NCI-H146 (cell line): ENCODE results near the gene LEFTY2.
"Not testable (repeated sequence)": the region's sequence is repeated elsewhere in the genome, so short reads cannot be mapped to it uniquely, and the experiment has no call there.

Experiments used
- DNase-seq: peaks from one replicate; lab custom pipeline; 2025; lab: John Stamatoyannopoulos, UW

The LEFTY2 gene, protein sequence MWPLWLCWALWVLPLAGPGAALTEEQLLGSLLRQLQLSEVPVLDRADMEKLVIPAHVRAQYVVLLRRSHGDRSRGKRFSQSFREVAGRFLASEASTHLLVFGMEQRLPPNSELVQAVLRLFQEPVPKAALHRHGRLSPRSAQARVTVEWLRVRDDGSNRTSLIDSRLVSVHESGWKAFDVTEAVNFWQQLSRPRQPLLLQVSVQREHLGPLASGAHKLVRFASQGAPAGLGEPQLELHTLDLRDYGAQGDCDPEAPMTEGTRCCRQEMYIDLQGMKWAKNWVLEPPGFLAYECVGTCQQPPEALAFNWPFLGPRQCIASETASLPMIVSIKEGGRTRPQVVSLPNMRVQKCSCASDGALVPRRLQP

DNA sequence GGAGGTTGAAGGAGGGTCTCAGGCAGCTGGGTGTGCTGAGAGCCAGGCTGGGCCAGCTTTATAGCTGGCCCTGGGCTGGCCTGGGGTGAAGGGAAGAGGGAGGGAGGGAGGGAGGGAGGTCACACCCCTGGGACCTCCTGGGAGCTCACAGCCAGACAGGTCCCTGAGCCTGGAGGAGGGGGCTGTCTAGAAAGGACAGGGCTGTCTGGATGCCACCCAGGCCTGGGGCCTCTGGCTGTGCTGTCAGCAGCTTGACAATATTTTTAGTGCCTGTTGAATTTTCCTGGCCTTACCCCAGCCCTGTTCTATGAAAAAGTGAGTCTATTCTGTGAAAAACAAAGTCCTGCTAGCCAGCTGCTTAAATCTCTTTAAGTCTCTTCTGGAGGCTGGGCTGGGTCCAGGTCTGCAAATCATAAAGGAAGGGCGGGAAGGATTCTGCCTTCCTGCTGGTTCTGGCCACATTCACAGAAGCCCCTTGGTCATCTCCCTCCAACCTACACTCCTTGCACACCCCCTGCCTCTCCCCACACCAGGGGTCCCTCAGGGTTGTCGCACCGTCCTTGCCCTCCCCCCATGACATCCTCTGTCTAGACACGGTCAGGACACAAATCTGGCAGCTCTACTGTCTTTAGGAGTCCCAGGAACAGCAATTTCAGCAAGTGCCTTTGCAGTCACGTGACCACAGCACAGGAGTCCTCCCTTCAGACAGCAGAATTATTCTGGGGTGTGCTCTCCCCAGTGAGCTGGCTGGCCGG, at the start of gene LEFTY2:
Gene LEFTY2 (minus strand): TSS at position 34 of the 755 bp plus-strand sequence. CDS start 80 bp downstream, outside the sequence.
- DNase-seq: no peak

DNA sequence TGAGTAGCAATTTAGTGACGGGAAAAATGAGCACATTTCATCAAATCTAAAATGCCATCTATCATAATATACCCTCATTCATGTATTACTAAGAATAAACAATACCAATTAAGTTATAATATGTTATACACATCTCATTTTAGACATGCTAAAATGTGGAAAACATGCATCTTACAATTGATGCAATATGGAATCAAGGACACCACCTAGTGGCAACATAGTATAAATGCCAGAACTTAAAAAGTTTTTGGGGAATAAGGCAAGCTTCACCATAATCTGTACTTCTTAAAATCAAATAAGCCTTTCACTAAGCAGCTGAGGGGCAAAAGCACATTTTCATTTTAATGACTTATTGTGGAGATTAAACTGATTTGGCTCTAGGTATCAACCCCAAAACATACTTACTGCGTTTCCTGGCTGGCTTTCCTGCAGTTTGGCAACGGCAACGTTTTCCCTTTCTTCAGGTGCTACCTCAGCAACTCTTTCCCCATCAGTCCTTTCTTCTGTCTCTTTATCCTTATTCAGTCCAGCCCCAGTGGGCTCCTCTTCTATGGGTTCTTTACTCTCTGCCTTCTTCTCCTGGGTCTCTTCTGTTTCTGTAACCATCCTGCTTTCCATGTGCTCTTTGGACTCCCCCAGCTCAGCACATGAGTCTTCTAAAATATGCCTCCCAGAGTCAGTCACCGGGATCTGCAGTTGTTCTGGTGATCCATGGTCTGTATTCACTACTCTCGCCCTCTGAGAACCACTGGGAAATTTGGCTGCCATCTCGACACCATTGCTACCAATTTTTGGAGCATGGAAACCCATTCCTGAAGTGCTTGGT, 46.7 kb upstream of the LEFTY2 start:
- DNase-seq: peak; percentile 35

DNA sequence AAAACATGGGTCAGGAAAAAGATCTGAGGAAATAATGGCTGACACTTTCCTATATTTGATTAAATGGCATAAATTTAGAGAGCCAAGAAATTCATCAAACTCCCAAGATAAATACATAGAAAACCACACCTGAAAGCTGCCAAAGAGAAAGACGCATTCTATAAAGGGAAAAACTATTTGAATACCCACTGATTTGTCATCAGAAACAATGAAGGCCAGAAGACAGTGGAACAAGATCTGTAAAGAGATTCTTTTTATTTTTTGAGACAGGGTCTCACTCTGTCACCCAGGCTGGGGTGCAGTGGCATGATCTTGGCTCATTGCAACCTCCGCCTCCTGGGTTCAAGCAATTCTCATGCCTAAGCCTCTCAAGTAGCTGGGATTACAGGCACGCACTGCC, 40.7 kb upstream of the LEFTY2 start:
- no peak for DNase-seq

DNA sequence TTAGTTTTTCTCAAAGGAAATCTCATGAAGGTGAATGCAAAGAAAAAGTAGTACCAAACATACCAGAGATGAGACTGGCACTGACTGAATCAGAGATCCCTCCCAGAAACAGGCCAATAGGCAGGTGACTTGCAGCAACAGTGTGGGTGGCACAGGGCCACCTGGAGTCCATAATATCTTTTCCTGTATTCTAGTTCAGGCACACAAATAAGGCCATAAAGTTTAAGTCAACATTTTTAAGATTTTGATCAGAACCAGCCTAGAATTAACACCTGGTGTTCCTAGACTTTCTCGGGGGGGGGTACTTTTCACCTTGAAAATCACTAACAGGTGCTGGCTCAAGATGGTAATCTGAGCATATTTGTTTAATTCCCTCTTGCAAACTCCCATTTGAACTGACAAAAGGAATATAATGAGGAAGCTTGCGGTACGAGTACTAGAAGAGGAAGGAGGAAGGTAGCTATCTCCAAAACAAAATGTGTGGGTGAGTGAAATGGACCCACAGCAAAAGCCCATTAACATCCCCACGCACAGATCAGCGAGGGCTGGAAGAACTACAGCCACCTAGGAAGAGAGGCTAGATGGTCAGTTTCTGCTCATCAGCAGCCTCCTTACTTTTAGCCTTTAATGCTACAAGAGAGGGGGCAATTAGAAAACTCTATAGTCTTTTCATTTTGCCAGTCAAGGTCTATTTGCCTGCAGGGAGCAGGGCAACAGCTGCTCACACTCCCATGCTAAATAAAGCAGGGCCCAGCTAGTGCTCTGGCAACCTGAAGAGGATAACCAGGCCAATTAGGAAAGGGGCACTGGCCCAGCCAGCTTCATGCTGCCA, 39.2 kb upstream of the LEFTY2 start:
- DNase-seq: peak; percentile 73

DNA sequence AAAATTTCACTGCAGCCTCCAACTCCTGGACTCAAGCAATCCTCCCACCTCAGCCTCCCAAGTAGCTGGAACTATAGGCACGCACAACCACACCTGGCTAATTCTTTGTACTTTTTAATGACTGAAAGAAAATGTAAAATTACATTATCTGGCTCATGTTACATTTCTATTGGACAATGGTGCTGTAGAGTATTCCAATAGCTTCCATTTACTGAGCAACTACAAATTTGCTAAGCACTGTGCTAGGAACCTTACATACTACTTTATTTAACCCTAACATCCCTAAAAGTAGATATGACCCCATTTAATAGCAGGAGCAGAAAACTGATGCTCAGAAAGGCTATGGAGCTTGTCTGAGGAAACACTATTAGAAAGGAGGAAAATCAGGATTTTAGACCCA, 38.4 kb upstream of the LEFTY2 start:
- DNase-seq: no peak

DNA sequence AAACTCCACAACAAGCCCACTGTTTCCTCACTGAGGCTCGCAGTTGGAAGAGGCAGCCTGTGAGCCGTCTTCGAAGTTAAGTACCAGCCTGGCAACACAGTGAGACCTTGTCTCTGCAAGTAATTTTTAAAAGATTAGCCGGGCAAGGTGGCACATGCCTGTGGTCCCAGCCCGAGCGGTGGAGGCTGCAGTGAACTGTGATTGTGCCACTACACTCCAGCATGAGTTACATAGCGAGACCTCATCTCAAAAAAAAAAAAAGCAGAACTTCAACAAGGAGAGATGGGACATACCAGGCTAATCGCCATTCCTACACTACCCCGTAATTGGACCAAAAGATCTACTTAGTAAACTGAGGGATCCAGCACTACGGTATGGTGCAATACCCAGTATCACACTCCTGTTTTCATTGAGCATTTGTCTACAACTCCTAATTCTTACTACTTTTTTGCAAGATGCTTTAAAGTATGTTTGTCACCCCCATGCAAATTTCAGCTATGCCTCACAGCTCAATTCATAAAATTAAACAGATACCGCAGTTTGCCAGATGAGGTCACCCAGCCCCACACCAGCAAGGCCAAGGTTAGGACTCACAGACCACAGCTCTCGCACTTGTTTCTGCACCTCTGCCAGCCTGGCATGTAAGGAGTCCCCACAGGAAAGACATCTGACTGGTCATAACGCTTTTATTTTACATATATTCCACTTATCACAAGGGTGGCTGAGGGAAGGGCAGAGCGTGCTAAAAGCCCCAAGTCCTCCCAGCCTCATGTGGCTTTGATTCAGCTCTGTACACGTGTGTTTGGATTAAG, 37.1 kb upstream of the LEFTY2 start:
- no peak for DNase-seq

DNA sequence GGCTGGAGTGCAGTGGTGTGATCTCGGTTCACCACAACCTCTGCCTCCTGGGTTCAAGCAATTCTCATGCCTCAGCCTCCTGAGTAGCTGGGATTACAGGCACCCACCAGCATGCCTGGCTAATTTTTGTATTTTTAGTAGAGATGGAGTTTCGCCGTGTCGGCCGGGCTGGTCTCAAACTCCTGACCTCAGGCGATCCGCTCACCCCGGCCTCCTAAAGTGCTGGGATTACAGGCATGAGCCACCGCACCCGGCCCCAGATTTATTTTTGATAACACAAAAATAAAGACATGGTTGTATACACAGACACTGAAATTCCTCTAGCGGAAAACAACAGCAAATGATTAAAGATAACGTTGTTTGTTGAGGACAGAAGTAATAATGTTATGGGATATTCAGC, 34.1 kb upstream of the LEFTY2 start:
- not testable (repeated sequence) for DNase-seq

DNA sequence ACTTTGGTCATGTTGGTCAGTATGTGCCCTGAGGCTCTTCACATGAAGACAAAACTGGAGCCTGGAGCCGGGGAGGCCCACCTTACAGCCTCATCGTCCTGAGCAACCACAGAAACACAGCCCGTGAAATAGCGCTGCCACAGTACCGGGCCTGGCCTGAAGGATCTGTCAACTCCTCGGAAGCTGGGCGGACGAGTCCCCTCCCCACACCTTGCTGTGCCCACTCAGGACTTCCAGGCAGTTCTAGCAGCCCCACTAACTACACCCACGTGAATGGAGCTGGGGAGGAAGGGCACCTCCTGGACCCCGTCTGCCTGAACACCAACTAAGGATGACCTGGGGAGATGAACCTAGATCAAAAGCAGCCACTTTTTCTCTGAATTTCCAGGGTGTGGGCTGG, 33.4 kb upstream of the LEFTY2 start:
- DNase-seq: no peak

DNA sequence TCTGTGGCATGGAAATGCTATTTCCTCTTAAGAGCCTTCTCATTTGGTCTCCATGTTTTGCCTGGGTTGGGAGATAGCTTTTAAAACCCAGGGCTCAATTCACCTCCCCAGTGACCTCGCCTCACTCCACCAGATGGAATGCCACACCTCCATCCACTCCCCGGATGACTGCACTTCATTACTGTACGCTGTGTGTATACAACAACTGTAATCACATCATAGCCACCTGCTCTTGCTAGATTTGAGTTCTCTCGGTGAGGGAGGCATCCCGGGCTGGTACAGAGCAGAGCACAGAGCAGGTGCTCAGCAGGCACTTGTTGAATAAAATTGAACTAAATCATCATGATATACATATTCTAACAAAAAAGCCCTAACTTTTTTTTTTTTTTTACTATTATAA, 32.1 kb upstream of the LEFTY2 start:
- peak; percentile 81 for DNase-seq

DNA sequence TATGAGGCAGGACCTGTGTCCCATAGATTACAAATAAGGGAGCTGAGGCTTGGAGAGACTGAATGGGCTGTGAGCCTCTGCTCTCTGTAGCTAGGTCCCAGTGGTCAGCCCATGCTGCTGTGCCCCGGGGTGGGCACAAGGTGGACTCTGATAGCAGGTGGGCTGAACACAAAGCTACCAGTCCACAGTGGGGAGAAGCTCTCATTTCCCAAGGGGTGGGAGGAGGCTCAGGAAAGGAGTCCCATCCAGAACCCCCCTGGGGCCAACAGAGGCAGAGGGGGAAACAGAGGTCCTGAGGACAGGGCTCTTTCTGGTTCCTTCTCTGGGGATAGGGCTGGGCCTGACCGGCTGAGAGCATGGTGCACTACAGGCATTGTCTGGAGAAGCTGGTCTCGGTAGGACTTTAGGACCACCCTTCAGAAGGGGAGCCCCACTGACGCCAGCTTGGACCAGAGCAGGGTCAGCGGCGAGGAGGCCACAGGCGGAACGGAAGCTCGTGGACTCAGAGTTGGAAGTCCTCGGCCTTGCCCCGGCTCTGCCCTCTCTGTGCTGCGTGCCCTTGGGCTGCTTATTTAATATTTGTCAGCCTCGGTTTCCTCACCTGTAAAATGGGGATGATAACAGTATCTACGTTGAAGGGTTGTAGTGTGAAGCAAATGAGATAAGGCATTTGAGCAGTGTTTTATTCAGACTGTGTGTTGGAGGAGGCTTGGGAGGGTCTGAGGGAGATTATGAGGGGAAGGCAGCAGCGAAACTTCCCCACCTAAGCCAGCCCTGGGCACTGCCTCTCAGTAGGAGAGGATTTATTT, 31.5 kb upstream of the LEFTY2 start:
- no peak for DNase-seq

DNA sequence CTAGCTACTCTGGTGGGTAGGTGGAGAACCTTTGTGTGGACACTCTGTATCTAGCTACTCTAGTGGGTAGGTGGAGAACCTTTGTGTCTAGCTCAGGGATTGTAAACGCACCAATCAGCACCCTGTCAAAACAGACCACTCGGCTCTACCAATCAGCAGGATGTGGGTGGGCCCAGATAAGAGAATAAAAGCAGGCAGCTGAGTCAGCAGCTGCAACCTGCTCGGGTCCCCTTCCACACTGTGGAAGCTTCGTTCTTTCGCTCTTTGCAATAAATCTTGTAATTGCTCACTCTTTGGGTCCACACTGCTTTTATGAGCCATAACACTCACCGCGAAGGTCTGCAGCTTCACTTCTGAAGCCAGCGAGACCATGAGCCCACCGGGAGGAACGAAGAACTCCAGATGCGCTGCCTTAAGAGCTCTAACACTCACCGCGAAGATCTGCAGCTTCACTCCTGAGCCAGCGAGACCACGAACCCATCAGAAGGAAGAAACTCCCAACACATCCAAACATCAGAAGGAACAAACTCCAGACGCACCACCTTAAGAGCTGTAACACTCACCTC, 29.7 kb upstream of the LEFTY2 start:
- DNase-seq: not testable (repeated sequence)

DNA sequence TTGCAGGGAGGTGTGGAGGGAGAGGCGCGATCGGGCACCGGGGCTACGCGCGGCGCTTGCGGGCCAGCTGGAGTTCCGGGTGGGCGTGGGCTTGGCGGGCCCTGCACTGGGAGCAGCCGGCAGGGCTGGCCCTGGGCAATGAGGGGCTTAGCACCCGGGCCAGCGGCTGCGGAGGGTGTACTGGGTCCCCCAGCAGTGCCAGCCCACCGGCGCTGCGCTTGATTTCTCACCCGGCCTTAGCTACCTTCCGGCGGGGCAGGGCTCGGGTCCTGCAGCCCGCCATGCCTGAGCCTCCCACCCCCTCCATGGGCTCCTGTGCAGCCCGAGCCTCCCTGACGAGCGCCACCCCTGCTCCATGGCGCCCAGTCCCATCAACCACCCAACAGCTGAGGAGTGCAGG, 28.7 kb upstream of the LEFTY2 start:
- DNase-seq: not testable (repeated sequence)

DNA sequence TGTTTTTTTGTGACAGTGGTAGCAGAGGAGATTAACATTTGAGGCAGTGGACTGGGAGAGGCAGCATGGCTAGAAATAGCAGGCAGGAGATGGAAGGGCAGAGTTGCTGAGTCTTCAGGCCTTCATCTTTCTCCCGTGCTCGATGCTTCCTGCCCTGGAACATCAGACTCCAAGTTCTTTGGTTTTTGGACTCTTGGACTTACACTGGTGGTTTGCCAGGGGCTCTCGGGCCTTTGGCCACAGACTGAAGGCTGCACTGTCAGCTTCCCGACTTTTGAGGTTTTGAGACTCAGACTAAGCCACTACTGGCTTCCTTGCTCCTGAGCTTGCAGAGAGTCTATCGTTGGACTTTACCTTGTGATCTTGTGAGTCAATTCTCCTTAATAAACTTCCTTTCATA, 24.2 kb upstream of the LEFTY2 start:
- DNase-seq: no peak

DNA sequence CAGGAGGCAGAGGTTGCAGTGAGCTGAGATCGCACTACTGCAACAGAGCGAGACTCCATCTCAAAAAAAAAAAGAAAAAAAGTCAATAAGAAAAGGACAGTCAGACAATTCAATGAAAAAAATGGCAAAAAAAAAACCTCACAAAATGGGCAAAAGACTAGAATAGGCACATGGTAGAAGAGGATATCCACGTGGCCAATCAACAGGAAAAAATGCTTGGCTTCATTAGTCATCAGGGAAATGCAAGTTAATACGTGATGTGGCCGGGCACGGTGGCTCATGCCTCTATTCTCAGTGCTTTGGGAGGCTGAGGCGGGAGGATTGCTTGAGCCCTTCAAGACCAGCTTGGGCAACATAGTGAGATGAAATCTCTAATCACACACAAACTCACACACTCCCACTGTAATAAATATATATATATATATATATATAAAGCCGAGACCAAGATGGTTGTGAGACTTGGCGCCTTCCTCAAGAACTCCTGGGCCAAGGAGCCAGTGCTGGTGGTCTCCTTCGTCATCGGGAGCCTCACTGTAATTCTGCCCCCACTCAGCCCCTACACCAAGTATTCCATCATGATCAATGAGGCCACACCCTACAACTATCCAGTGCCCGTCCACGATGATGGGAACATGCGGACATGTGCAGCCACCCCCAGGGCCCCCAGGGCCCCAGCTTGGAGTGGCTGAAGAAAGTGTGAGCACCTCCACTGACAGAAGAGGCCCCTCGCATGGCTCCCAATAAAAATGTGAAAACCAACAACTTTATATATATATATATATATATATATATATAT, 22.9 kb upstream of the LEFTY2 start:
- DNase-seq: no peak

DNA sequence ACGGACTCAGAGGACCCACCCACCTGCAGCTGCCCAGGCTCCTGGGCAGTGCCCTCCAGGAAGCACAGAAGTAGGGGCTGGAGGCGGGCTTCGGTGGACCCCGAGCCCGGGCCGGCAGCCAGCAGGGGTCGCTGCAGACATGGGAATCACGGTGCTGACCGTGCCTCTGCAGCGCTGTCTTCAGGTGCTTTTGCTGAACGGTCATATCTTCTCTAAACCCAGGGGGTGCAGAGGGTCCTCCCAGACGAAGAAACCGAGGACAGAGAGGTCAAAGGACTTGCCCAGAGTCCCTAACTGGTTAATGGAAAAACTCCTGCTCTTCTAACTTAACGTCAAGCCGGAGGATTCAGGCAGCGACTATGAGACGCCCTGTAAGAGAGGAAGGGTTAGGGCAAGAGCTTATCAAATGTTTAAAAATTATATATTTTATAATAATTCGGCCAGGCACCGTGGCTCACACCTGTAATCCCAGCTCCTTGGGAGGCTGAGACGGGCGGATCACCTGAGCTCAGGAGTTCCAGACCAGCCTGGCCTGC, 21.5 kb upstream of the LEFTY2 start:
- peak; percentile 74 for DNase-seq

DNA sequence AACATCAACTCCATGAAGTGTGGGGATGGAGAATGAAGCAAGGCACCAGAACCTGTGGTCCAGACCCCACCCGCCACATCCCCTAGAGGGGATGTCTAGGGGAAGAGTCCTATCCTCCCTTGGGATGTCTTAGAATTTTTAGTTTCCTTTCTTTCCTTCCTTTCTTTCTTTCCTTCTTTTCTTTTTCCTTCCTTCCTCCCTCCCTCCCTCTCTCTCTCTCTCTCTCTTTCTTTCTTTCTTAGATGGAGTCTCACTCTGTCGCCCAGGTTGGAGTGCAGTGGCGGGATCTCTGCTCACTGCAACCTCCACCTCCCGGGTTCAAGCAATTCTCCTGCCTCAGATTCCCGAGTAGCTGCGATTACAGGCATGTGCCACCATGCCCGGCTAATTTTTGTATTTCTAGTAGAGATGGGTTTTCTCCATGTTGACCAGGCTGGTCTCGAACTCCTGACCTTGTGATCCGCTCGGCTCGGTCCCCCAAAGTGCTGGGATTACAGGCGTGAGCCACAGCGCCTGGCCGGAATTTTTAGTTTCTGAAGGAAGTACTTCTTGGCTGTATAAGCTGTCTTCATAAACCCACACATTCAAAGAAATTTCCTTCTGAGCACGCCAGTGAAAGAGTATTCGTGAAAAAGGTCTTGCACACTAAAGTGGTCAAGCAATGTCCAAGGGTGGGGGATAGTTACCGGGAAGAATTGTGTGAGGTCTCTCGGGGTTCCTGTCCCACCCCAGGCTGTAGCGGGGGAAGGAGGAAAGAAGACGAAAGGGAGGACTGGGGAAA, 20.8 kb upstream of the LEFTY2 start:
- no peak for DNase-seq

DNA sequence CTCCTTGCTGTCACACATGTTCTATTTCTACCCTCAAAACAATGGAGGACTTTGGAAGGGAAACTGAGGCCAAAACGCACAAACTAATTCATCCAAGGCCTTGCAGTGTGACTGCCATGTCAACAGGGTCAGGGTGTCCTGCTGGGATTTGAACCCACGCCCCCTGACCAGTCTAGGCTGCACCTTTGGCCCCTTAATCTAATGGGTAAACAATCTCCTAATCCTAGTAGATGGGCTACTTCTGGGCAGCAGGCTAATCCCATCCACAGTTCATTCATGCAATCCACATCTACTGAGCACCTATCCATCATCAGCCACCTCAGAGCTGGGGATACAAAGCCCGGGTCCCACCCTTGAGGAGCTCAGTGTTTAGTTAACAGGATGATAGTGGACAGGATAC, 17.0 kb upstream of the LEFTY2 start:
- DNase-seq: no peak

DNA sequence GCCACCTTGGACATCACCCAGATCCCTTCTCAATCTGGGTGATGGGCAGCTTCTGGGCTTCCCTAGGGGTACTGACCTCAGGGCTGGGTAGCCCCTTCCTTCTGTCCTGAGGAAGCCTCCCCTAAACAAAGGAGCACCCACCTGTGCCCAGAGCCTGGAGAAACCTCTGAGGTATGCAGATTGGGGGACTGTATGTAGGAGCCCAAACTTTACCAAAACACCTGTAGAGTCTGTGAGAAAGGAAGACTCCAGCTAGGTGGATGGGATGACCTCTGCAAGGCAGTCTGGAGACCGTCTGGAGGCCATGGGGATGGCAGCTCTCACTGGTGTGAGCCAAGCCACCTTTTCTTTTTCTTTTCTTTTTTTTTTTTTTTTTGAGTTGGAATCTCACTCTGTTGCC, 13.7 kb upstream of the LEFTY2 start:
- no peak for DNase-seq
